ENCODE data around the gene GRIK3. TPM values are rescaled to one million over a fixed set of nuclear protein-coding genes. Genes with fewer than 3 reads are reported as not detected.

GRIK3 gene
- total RNA-seq, 4 donors from 2014 or later = 0.75 to 9.8 (median 1.2) TPM

- H3K9me3 ChIP-seq = no peaks in the 10 kb centered on the region
- whole genome bisulfite sequencing, 2 donors (ENCODE audit: low coverage in 1 of 2) = 33 to 38% methylated on average over 1 to 12 of the region's 12 CpGs
- TF ChIP-seq POLR2A (IDR thresholded peaks at IDR 0.05) (no peak), CTCF (IDR thresholded peaks at IDR 0.05) (no peak), EP300 (IDR thresholded peaks at IDR 0.05; ENCODE audit: low read depth) (no peak), POLR2AphosphoS5 (IDR thresholded peaks at IDR 0.05) (no peak)
- H3K27me3 ChIP-seq = peaks cover 12% of the 10 kb centered on the region
- in situ Hi-C loops (cut with MboI; ENCODE audit: low pct_ligation_motif_present in 1 of 4, low pct_unique_long_range_greater_than_20kb in 1 of 4, low sequenced_read_pairs in 3 of 4) (no loop called here), intact Hi-C loops (cut with DNase I; ENCODE audit: low total_unique reads) (no loop called here)
- H3K4me1 ChIP-seq = peaks cover 0 to 7% (median 2%) of the 10 kb centered on the region in 4 donors
- no peaks in the 10 kb centered on the region for H3K36me3 ChIP-seq
- H3K4me3 ChIP-seq = no peak overlapping the region
- no peak for DNase-seq
- H3K27ac ChIP-seq = no peak overlapping the region
Observed at GRCh38 chr1:36988741-36989193, 45.5 kb downstream of the GRIK3 start.

GRCh38 chr1:36988321-36988720 is 46.0 kb downstream of the GRIK3 start:
- Histone ChIP-seq H3K27me3 (peaks cover 12% of the 10 kb centered on the region), H3K27ac (no peak overlapping the region), H3K4me3 (no peak overlapping the region), H3K4me1 (peaks cover 0 to 7% (median 2%) of the 10 kb centered on the region in 4 donors), H3K36me3 (no peaks in the 10 kb centered on the region), H3K9me3 (no peaks in the 10 kb centered on the region)
- TF ChIP-seq CTCF (IDR thresholded peaks at IDR 0.05) (no peak), POLR2AphosphoS5 (IDR thresholded peaks at IDR 0.05) (no peak), EP300 (IDR thresholded peaks at IDR 0.05; ENCODE audit: low read depth) (no peak), POLR2A (IDR thresholded peaks at IDR 0.05) (no peak)
- in situ Hi-C loops (cut with MboI; ENCODE audit: low pct_ligation_motif_present in 1 of 4, low pct_unique_long_range_greater_than_20kb in 1 of 4, low sequenced_read_pairs in 3 of 4) = no loop called here
- intact Hi-C loops (cut with DNase I; ENCODE audit: low total_unique reads) = no loop called here
- no peak for DNase-seq
- 0 to 31% methylated on average over 2 to 10 of the region's 10 CpGs for WGBS, 2 donors (ENCODE audit: low coverage in 1 of 2)

- H3K27me3 ChIP-seq = peaks cover 18% of the 10 kb centered on the region
- peaks cover 0 to 7% (median 2%) of the 10 kb centered on the region in 4 donors for H3K4me1 ChIP-seq
- H3K36me3 ChIP-seq = no peaks in the 10 kb centered on the region
- no peak overlapping the region for H3K4me3 ChIP-seq
- H3K27ac ChIP-seq = no peak overlapping the region
- intact Hi-C loops (cut with DNase I; ENCODE audit: low total_unique reads) (no loop called here), in situ Hi-C loops (cut with MboI; ENCODE audit: low pct_ligation_motif_present in 1 of 4, low pct_unique_long_range_greater_than_20kb in 1 of 4, low sequenced_read_pairs in 3 of 4) (no loop called here)
- DNase-seq = no peak
- WGBS, 2 donors (ENCODE audit: low coverage in 1 of 2) = 89% methylated on average over 2 of the region's 2 CpGs; no CpG with 5 or more reads in 1 of the 2 donors
- TF ChIP-seq POLR2A (IDR thresholded peaks at IDR 0.05) = no peak
- TF ChIP-seq EP300 (IDR thresholded peaks at IDR 0.05; ENCODE audit: low read depth) = no peak
- no peak for TF ChIP-seq POLR2AphosphoS5 (IDR thresholded peaks at IDR 0.05)
- TF ChIP-seq CTCF (IDR thresholded peaks at IDR 0.05) = no peak
- H3K9me3 ChIP-seq = no peaks in the 10 kb centered on the region
Observed at GRCh38 chr1:36987276-36987675, 47.0 kb downstream of the GRIK3 start.

- Histone ChIP-seq H3K27ac (no peak overlapping the region), H3K9me3 (no peaks in the 10 kb centered on the region), H3K27me3 (peaks cover 18% of the 10 kb centered on the region), H3K36me3 (no peaks in the 10 kb centered on the region), H3K4me1 (peaks cover 0 to 7% (median 2%) of the 10 kb centered on the region in 4 donors), H3K4me3 (no peak overlapping the region)
- no peak for DNase-seq
- in situ Hi-C loops (cut with MboI; ENCODE audit: low pct_ligation_motif_present in 1 of 4, low pct_unique_long_range_greater_than_20kb in 1 of 4, low sequenced_read_pairs in 3 of 4) (no loop called here), intact Hi-C loops (cut with DNase I; ENCODE audit: low total_unique reads) (no loop called here)
- 81 to 83% methylated on average over 4 to 6 of the region's 6 CpGs for WGBS, 2 donors (ENCODE audit: low coverage in 1 of 2)
- TF ChIP-seq POLR2A (IDR thresholded peaks at IDR 0.05) (no peak), POLR2AphosphoS5 (IDR thresholded peaks at IDR 0.05) (no peak), EP300 (IDR thresholded peaks at IDR 0.05; ENCODE audit: low read depth) (no peak), CTCF (IDR thresholded peaks at IDR 0.05) (no peak)
Observed at GRCh38 chr1:36986241-36986985, 47.9 kb downstream of the GRIK3 start.
